IPS DF 19.7 (cell line): ENCODE data around the gene NPLOC4.

Source experiments
- DNase-seq: peaks from one replicate; pipeline ENCODE4 v3.0.0-alpha.2; 2013; ENCODE audit warnings: low read depth, low spot score

The NPLOC4 gene

GRCh38 chr17:81508639-81509206 is 128.2 kb downstream of the NPLOC4 start:
- DNase-seq, result no peak
